Right lobe of liver (tissue), 4 donors: ENCODE data around the gene PPP1CB.

ENCODE experiments used
- CTCF ChIP-seq, 4 donors: fragments of 200-600 bp in 3 of 4; fragments of 450-650 bp in 1 of 4; IDR thresholded peaks; one replicate each; pipeline versions ENCODE4 v1.5.1 to v1.8.0; 2016 to 2022; ENCODE audit warnings: antibody characterized with exemption in 4 of 4, mild to moderate bottlenecking in 2 of 4
- POLR2A ChIP-seq: fragments of 450-650 bp; IDR thresholded peaks from one replicate; pipeline ENCODE4 v1.6.1; 2017; ENCODE audit warnings: antibody characterized with exemption, mild to moderate bottlenecking
- donor health status: DM: no; HTN: no; CAD: no.
- donor health status: DM: no; HTN: no; CAD: no.
- donor health status: DM: no; HTN: yes; CAD: no.

GRCh38 chr2:28779001-28779400 is 27.4 kb downstream of the PPP1CB start:
- no peak for TF ChIP-seq CTCF (IDR thresholded peaks at IDR 0.05)
- no peak for TF ChIP-seq POLR2A
